Right atrium auricular region (tissue), 2 donors: ENCODE data around the gene FANCB. TPM values are rescaled to one million over a fixed set of nuclear protein-coding genes. Genes with fewer than 3 reads are reported as not detected.

Experiments used
- DNase-seq: peaks from one replicate; pipeline ENCODE4 v3.0.0-alpha.2; 2019; ENCODE audit warnings: low spot score
- H3K27ac ChIP-seq, 2 donors: fragments of 200-600 bp; sonication (generic); 1 replicate in 1 of 2; 2 replicates in 1 of 2; pipeline ENCODE4 v1.5.1; 2016 to 2019
- H3K27me3 ChIP-seq, 2 donors: fragments of 200-600 bp; sonication (generic); one replicate each; pipeline versions ENCODE4 v1.5.1 to v1.6.0; 2017 to 2019
- H3K36me3 ChIP-seq: fragments of 200-600 bp; sonication (generic); one replicate; pipeline ENCODE4 v1.5.1; 2016
- H3K4me1 ChIP-seq, 2 donors: fragments of 200-600 bp; sonication (generic); one replicate each; pipeline versions ENCODE4 v1.5.1 to v1.6.0; 2017 to 2019
- H3K4me3 ChIP-seq, 2 donors: fragments of 200-600 bp; sonication (generic); 1 replicate in 1 of 2; 2 replicates in 1 of 2; pipeline ENCODE4 v1.5.1; 2017 to 2019; ENCODE audit warnings: mild to moderate bottlenecking in 1 of 2, moderate library complexity in 1 of 2
- H3K9me3 ChIP-seq, 2 donors: fragments of 200-600 bp; sonication (generic); one replicate each; pipeline ENCODE4 v1.5.1; 2019
- CTCF ChIP-seq, 2 donors: fragments of 200-600 bp; sonication (generic); IDR thresholded peaks; one replicate each; pipeline ENCODE4 v1.5.1; 2019; ENCODE audit warnings: antibody characterized with exemption in 2 of 2
- total RNA-seq, 2 donors: library from RNA; depleted of rRNA; stranded (reverse); fragments of >200 nt; gene quantifications; one replicate each; pipeline ENCODE4 v1.1.0, GENCODE V29; 2016

The FANCB gene
- under 1 TPM; 0.47 to 0.59 TPM for total RNA-seq

GRCh38 chrX:14872851-14873675, at the start of gene FANCB, which contains the start of gene MOSPD2:
TSS of gene FANCB (minus strand) at chrX:14873069. CDS start at chrX:14865510, 7,559 bp downstream.
TSS of gene MOSPD2 (plus strand) at chrX:14873421. CDS start at chrX:14873529, 108 bp downstream.
- Histone ChIP-seq H3K27ac (peak within 1 kb of the TSS; percentile 68 to 80), H3K4me1 (peaks cover 0 to 8% of the 10 kb centered on the region in 2 donors), H3K4me3 (peak within 1 kb of the TSS; percentile 59 to 67), H3K9me3 (no peaks in the 10 kb centered on the region), H3K27me3 (no peaks in the 10 kb centered on the region), H3K36me3 (no peaks in the 10 kb centered on the region)
- peak; percentile 92 for DNase-seq
- TF ChIP-seq CTCF (IDR thresholded peaks at IDR 0.05): no peak

GRCh38 chrX:14922437-14922836, 49.6 kb upstream of the FANCB start:
- Histone ChIP-seq H3K36me3 (no peaks in the 10 kb centered on the region), H3K4me3 (no peak overlapping the region), H3K27ac (no peak overlapping the region), H3K9me3 (no peaks in the 10 kb centered on the region), H3K4me1 (no peaks in the 10 kb centered on the region), H3K27me3 (no peaks in the 10 kb centered on the region)
- no peak for DNase-seq
- no peak for TF ChIP-seq CTCF (IDR thresholded peaks at IDR 0.05)

GRCh38 chrX:14920196-14920595, 47.3 kb upstream of the FANCB start:
- Histone ChIP-seq H3K27ac (no peak overlapping the region), H3K36me3 (peaks cover 11% of the 10 kb centered on the region)
- no peak for TF ChIP-seq CTCF (IDR thresholded peaks at IDR 0.05)

GRCh38 chrX:14919407-14919806, 46.5 kb upstream of the FANCB start:
- no peak overlapping the region for H3K4me3 ChIP-seq
- no peak for DNase-seq
- no peaks in the 10 kb centered on the region for H3K9me3 ChIP-seq
- peaks cover 11% of the 10 kb centered on the region for H3K36me3 ChIP-seq
- no peaks in the 10 kb centered on the region for H3K4me1 ChIP-seq
- no peaks in the 10 kb centered on the region for H3K27me3 ChIP-seq
- H3K27ac ChIP-seq: no peak overlapping the region
- TF ChIP-seq CTCF (IDR thresholded peaks at IDR 0.05): no peak

More at GRCh38 chrX:14920196-14920595, 47.3 kb upstream of the FANCB start:
- H3K9me3 ChIP-seq: no peaks in the 10 kb centered on the region
- H3K27me3 ChIP-seq: no peaks in the 10 kb centered on the region
- H3K4me3 ChIP-seq: no peak overlapping the region
- H3K4me1 ChIP-seq: no peaks in the 10 kb centered on the region
- no peak for DNase-seq

GRCh38 chrX:14916017-14916674, 43.3 kb upstream of the FANCB start:
- no peak overlapping the region for H3K27ac ChIP-seq
- no peak overlapping the region for H3K4me3 ChIP-seq

More at GRCh38 chrX:14916017-14916674, 43.3 kb upstream of the FANCB start:
- no peak for DNase-seq
- no peak for TF ChIP-seq CTCF (IDR thresholded peaks at IDR 0.05)
- no peaks in the 10 kb centered on the region for H3K4me1 ChIP-seq
- no peaks in the 10 kb centered on the region for H3K27me3 ChIP-seq
- no peaks in the 10 kb centered on the region for H3K9me3 ChIP-seq
- H3K36me3 ChIP-seq: peaks cover 16% of the 10 kb centered on the region
